K562 (cell line): Measurements from ENCODE around the gene UBL7. TPM values are rescaled to one million over a fixed set of nuclear protein-coding genes. Genes with fewer than 3 reads are reported as not detected.

Experiments
- AFF1 ChIP-seq, 2 experiments: fragments of 450-650 bp; IDR thresholded peaks; 2 replicates each; pipeline ENCODE4 v1.6.1; 2018; ENCODE audit warnings: mild to moderate bottlenecking in 2 of 2, low read depth in 1 of 2; ENCODE audit not compliant: partially characterized antibody in 2 of 2
- ARID2 ChIP-seq: fragments of 450-650 bp; IDR thresholded peaks from 2 replicates; pipeline ENCODE4 v1.6.1; 2017; ENCODE audit warnings: antibody characterized with exemption, mild to moderate bottlenecking
- ARNT ChIP-seq, 2 experiments: fragments of 450-650 bp; IDR thresholded peaks; 2 replicates each; pipeline ENCODE4 v1.6.1; 2016; ENCODE audit warnings: mild to moderate bottlenecking in 1 of 2
- BRCA1 ChIP-seq, 2 experiments: fragments of 450-650 bp in 1 of 2; sonication (generic) in 1 of 2; formaldehyde crosslinking in 1 of 2; IDR thresholded peaks; 2 replicates each; pipeline versions ENCODE4 v1.5.0 to v1.6.1; 2017 to 2020; ENCODE audit warnings: mild to moderate bottlenecking in 1 of 2, missing genetic modification reagents in 1 of 2
- CBFA2T2 ChIP-seq: fragments of 450-650 bp; conservative IDR thresholded peaks from 2 replicates; pipeline ENCODE4 v1.6.1; 2017; ENCODE audit warnings: mild to moderate bottlenecking
- CHD2 ChIP-seq: IDR thresholded peaks from 2 replicates; pipeline ENCODE4 v1.6.1; 2011; ENCODE audit warnings: low read depth, low read length
- CXXC5 ChIP-seq: fragments of 250-450 bp; sonication (Bioruptor Pico); IDR thresholded peaks from 2 replicates; pipeline ENCODE4 v1.8.0; 2022; ENCODE audit warnings: inconsistent platforms, mild to moderate bottlenecking, moderate library complexity
- DPF2 ChIP-seq: fragments of 450-650 bp; IDR thresholded peaks from 2 replicates; pipeline ENCODE4 v1.6.1; 2016
- GABPB1 ChIP-seq: sonication (generic); formaldehyde crosslinking; IDR thresholded peaks from 2 replicates; pipeline ENCODE4 v1.8.0; 2022; ENCODE audit warnings: mild to moderate bottlenecking, missing genetic modification reagents
- HDAC1 ChIP-seq, 2 experiments: fragments of 450-650 bp; IDR thresholded peaks; 2 replicates each; pipeline ENCODE4 v1.6.1; 2016 to 2017; ENCODE audit warnings: inconsistent platforms in 1 of 2, mild to moderate bottlenecking in 1 of 2, moderate library complexity in 1 of 2
- JUN ChIP-seq, 2 experiments: sonication (generic) in 1 of 2; formaldehyde crosslinking in 1 of 2; IDR thresholded peaks; 2 replicates each; pipeline versions ENCODE4 v1.6.1 to v1.8.0; 2012 to 2022; ENCODE audit warnings: borderline replicate concordance in 2 of 2, mild to moderate bottlenecking in 2 of 2, improper control_type of control experiment in 1 of 2, low read depth in 1 of 2, low read length in 1 of 2, missing genetic modification reagents in 1 of 2
- MLX ChIP-seq, 2 experiments: fragments of 450-650 bp in 1 of 2; sonication (generic) in 1 of 2; formaldehyde crosslinking; conservative IDR thresholded peaks; 2 replicates each; pipeline versions ENCODE4 v1.4.0 to v1.8.1; 2020 to 2022; ENCODE audit warnings: mild to moderate bottlenecking in 1 of 2, missing genetic modification reagents in 1 of 2
- PREB ChIP-seq: sonication (generic); formaldehyde crosslinking; IDR thresholded peaks from 2 replicates; pipeline ENCODE4 v1.8.1; 2023; ENCODE audit warnings: mild to moderate bottlenecking, missing genetic modification reagents
- PRMT5 ChIP-seq: sonication (generic); formaldehyde crosslinking; IDR thresholded peaks from 2 replicates; pipeline ENCODE4 v1.5.0; 2020; ENCODE audit warnings: missing genetic modification reagents
- SMAD2 ChIP-seq: fragments of 150-350 bp; IDR thresholded peaks from 2 replicates; pipeline ENCODE4 v1.6.1; 2014; ENCODE audit warnings: low read depth, mild to moderate bottlenecking, low read length
- TCF7 ChIP-seq: sonication (generic); IDR thresholded peaks from 2 replicates; pipeline ENCODE4 v1.6.1; 2016; ENCODE audit warnings: antibody characterized with exemption, borderline replicate concordance
- TGIF2 ChIP-seq: sonication (generic); formaldehyde crosslinking; IDR thresholded peaks from 2 replicates; pipeline ENCODE4 v1.8.1; 2022; ENCODE audit warnings: mild to moderate bottlenecking, missing genetic modification reagents, moderate library complexity
- ZBTB1 ChIP-seq: sonication (generic); formaldehyde crosslinking; IDR thresholded peaks from 2 replicates; pipeline ENCODE4 v1.8.1; 2023; ENCODE audit warnings: missing genetic modification reagents, low read depth, mild to moderate bottlenecking, borderline replicate concordance
- ZBTB9 ChIP-seq: fragments of 450-650 bp; formaldehyde crosslinking; IDR thresholded peaks from 2 replicates; pipeline ENCODE4 v1.4.0; 2020; ENCODE audit warnings: mild to moderate bottlenecking, moderate library complexity
- ZNF124 ChIP-seq: sonication (generic); formaldehyde crosslinking; IDR thresholded peaks from 2 replicates; pipeline ENCODE4 v1.8.1; 2022; ENCODE audit warnings: missing genetic modification reagents
- ZNF561 ChIP-seq: fragments of 450-650 bp; formaldehyde crosslinking; conservative IDR thresholded peaks from 2 replicates; pipeline ENCODE4 v1.4.0; 2020; ENCODE audit warnings: mild to moderate bottlenecking, moderate library complexity
- ZNF785 ChIP-seq: fragments of 250-450 bp; sonication (Bioruptor Pico); IDR thresholded peaks from 2 replicates; pipeline ENCODE4 v1.4.0; 2020; ENCODE audit warnings: mild to moderate bottlenecking
- polyA plus RNA-seq, 8 experiments: library from polyadenylated mRNA; depleted of rRNA in 4 of 8; stranded (reverse) in 5 of 8; unstranded in 3 of 8; fragments of >200 nt; fragmentation: Nextera tagmentation in 2 of 8; fragmentation: Illumina TruSeq in 1 of 8; extraction: Ambion mirVana in 2 of 8; extraction: Trizol in 1 of 8; gene quantifications; 2 replicates each; pipeline versions ENCODE4 v1.2.1 to v1.2.3, GENCODE V29; 2011 to 2014; ENCODE audit warnings: inconsistent platforms in 1 of 8, missing spikeins in 1 of 8
- total RNA-seq, 7 experiments: library from RNA; depleted of rRNA in 6 of 7; stranded (reverse); fragments of >200 nt in 6 of 7; fragmentation: Illumina TruSeq in 2 of 7; extraction: Trizol in 2 of 7; gene quantifications; 2 replicates each; pipeline versions ENCODE4 v1.2.1 to v1.2.3, GENCODE V29; 2011 to 2021; ENCODE audit warnings: low replicate concordance in 1 of 7

UBL7 gene
- total and polyA plus RNA-seq, 9 of the 15 experiments (the other 6 are each of a cell fraction or from before 2014, with no cell fraction given): 19.2 to 63.4 (median 44.9) TPM

GRCh38 chr15:74433592-74434262, 27.2 kb downstream of the UBL7 start, which contains the start of gene SEMA7A (continued):
- TF ChIP-seq CXXC5 (CRISPR knock-in tag): peak; percentile 84
- no peak for TF ChIP-seq PREB (CRISPR knock-in tag)
- peak; percentile 76 for TF ChIP-seq ZBTB1 (CRISPR knock-in tag)
- no peak for TF ChIP-seq CHD2
- no peak for TF ChIP-seq ARID2
- TF ChIP-seq PRMT5: no peak
- TF ChIP-seq JUN (IDR thresholded peaks at IDR 0.05; ENCODE audit: borderline replicate concordance, low read depth, low read length): no peak
- no peak for TF ChIP-seq JUN (CRISPR knock-in tag; IDR thresholded peaks at IDR 0.05; ENCODE audit: borderline replicate concordance)
- TF ChIP-seq HDAC1 (IDR thresholded peaks at IDR 0.05): peak in 1 of 2 experiments; percentile 2; a peak in 2 of 4 replicates
- TF ChIP-seq TGIF2 (CRISPR knock-in tag): no peak
- TF ChIP-seq ZNF124 (CRISPR knock-in tag): no peak
- TF ChIP-seq GABPB1 (CRISPR knock-in tag): no peak
- no peak for TF ChIP-seq SMAD2
- TF ChIP-seq TCF7: no peak
- no peak for TF ChIP-seq MLX (CRISPR knock-in tag; conservative IDR thresholded peaks at IDR 0.05)
- no peak for TF ChIP-seq DPF2
- no peak for TF ChIP-seq ZBTB9 (CRISPR knock-in tag)
- TF ChIP-seq ZNF561 (CRISPR knock-in tag): no peak
- no peak for TF ChIP-seq CBFA2T2
- peak in 1 of 2 experiments; percentile 33 for TF ChIP-seq AFF1 (IDR thresholded peaks at IDR 0.05; ENCODE audit: low read depth in 1 of 2, partially characterized antibody in 2 of 2)
- TF ChIP-seq BRCA1 (IDR thresholded peaks at IDR 0.05): no peak
- no peak for TF ChIP-seq BRCA1 (CRISPR knock-in tag; IDR thresholded peaks at IDR 0.05)
- TF ChIP-seq ZNF785 (CRISPR knock-in tag): no peak
- no peak for TF ChIP-seq ARNT (IDR thresholded peaks at IDR 0.05)
